HepG2 (cell line): ENCODE data around the gene RPS28. TPM values are rescaled to one million over a fixed set of nuclear protein-coding genes. Genes with fewer than 3 reads are reported as not detected.

Source experiments
- ATAC-seq: fragments of 200-7000 bp; cut with Tn5 transposase; 3 replicates; pipeline ENCODE4 v1.9.1; 2020; ENCODE audit warnings: mild to moderate bottlenecking, moderate library complexity
- BruUV-seq: library from RNA; stranded (reverse); fragments of 400-500 nt; replicated peaks from 2 replicates; lab custom pipeline; 2021; lab: Mats Ljungman, UMichigan
- CTCF ChIA-PET: fragments of 300-600 bp; formaldehyde crosslinking; extraction: SDS; loops from one replicate; lab custom pipeline; 2021; ENCODE audit warnings: low total read pairs, inconsistent platforms, low intra/inter-chr PET ratio; lab: Yijun Ruan, JAX
- POLR2A ChIA-PET: fragments of 350-600 bp; sonication (Branson Sonifier 250); formaldehyde crosslinking; loops from one replicate; lab custom pipeline; 2020; ENCODE audit warnings: antibody characterized with exemption, inconsistent platforms; lab: Yijun Ruan, JAX
- DNase-seq: peaks from one replicate; pipeline ENCODE4 v3.0.0-alpha.2; 2015; ENCODE audit warnings: low spot score
- FAIRE-seq: peaks from 3 replicates; lab custom pipeline; 2011; peaks lifted over from hg19 to GRCh38; lab: Jason Lieb, UNC
- H2AFZ ChIP-seq: one replicate; pipeline ENCODE4 v1.6.1; 2011; ENCODE audit warnings: low read length, inconsistent platforms
- H3K27ac ChIP-seq: fragments of 300-600 bp; 3 replicates; pipeline ENCODE4 v1.8.0; 2011; ENCODE audit warnings: mixed run types, mild to moderate bottlenecking, mixed read lengths, low read length, inconsistent platforms; ENCODE audit not compliant: insufficient read depth; ENCODE audit errors: extremely low read length
- H3K27me3 ChIP-seq, 2 experiments: fragments of 200-600 bp in 1 of 2; 2 replicates in 1 of 2; 3 replicates in 1 of 2; pipeline versions ENCODE4 v1.6.0 to v1.8.0; 2011; ENCODE audit warnings: low read length in 2 of 2, mild to moderate bottlenecking in 2 of 2, moderate library complexity in 2 of 2, inconsistent platforms in 1 of 2; ENCODE audit not compliant: insufficient read depth in 2 of 2, control insufficient read depth in 1 of 2
- H3K36me3 ChIP-seq, 2 experiments: fragments of 200-600 bp in 1 of 2; replicated peaks in 1 of 2; 2 replicates in 1 of 2; 3 replicates in 1 of 2; pipeline versions ENCODE4 v1.5.1 to v1.8.0; 2011; ENCODE audit warnings: low read length in 2 of 2, inconsistent platforms in 1 of 2; ENCODE audit not compliant: insufficient read depth in 2 of 2, control insufficient read depth in 1 of 2
- H3K4me1 ChIP-seq: 2 replicates; pipeline ENCODE4 v1.5.1; 2012; ENCODE audit warnings: low read length, inconsistent platforms; ENCODE audit not compliant: insufficient read depth
- H3K4me2 ChIP-seq: 2 replicates; pipeline ENCODE4 v1.6.0; 2011; ENCODE audit warnings: low read depth, low read length, inconsistent platforms
- H3K4me3 ChIP-seq, 3 experiments: fragments of 200-600 bp in 1 of 3; sonication (generic), shearing (Covaris generic) in 1 of 3; replicated peaks in 1 of 3; 2 replicates each; pipeline ENCODE4 v1.5.1; 2011 to 2016; ENCODE audit warnings: low read length in 3 of 3, inconsistent platforms in 2 of 3, low read depth in 2 of 3, mild to moderate bottlenecking in 2 of 3, control low read depth in 1 of 3, mixed read lengths in 1 of 3; ENCODE audit not compliant: insufficient read depth in 1 of 3
- H3K79me2 ChIP-seq: one replicate; pipeline ENCODE4 v1.6.1; 2011; ENCODE audit warnings: low read length, inconsistent platforms; ENCODE audit not compliant: insufficient read depth
- H3K9ac ChIP-seq: 2 replicates; pipeline ENCODE4 v1.6.0; 2011; ENCODE audit warnings: mild to moderate bottlenecking, low read depth, low read length, inconsistent platforms; ENCODE audit not compliant: insufficient read depth
- H3K9me3 ChIP-seq: 2 replicates; pipeline ENCODE4 v1.5.1; 2012; ENCODE audit warnings: mild to moderate bottlenecking, low read length
- H4K20me1 ChIP-seq: 2 replicates; pipeline ENCODE4 v1.6.0; 2011; ENCODE audit warnings: inconsistent platforms, mild to moderate bottlenecking, low read length, moderate library complexity; ENCODE audit not compliant: insufficient read depth
- CEBPB ChIP-seq: IDR thresholded peaks from 2 replicates; pipeline ENCODE4 v1.6.1; 2011; ENCODE audit warnings: low read depth, low read length, improper control_type of control experiment, borderline replicate concordance
- JDP2 ChIP-seq: sonication (generic); formaldehyde crosslinking; IDR thresholded peaks from 2 replicates; pipeline ENCODE4 v1.8.1; 2022; ENCODE audit warnings: missing genetic modification reagents, borderline replicate concordance
- REXO4 ChIP-seq: sonication (generic); formaldehyde crosslinking; IDR thresholded peaks from 2 replicates; pipeline ENCODE4 v1.8.0; 2022; ENCODE audit warnings: missing genetic modification reagents, mild to moderate bottlenecking, borderline replicate concordance
- RFXANK ChIP-seq: IDR thresholded peaks from 2 replicates; pipeline ENCODE4 v1.6.1; 2016
- SAP130 ChIP-seq: IDR thresholded peaks from 2 replicates; pipeline ENCODE4 v1.6.1; 2016; ENCODE audit warnings: low read depth
- SIX1 ChIP-seq: sonication (generic); formaldehyde crosslinking; IDR thresholded peaks from 2 replicates; pipeline ENCODE4 v1.4.0; 2020; ENCODE audit warnings: missing genetic modification reagents, borderline replicate concordance
- TSC22D2 ChIP-seq: sonication (generic); formaldehyde crosslinking; IDR thresholded peaks from 2 replicates; pipeline ENCODE4 v1.5.1; 2020; ENCODE audit warnings: missing genetic modification reagents, mild to moderate bottlenecking, borderline replicate concordance
- ZBTB3 ChIP-seq: sonication (generic); formaldehyde crosslinking; IDR thresholded peaks from 2 replicates; pipeline ENCODE4 v1.4.0; 2020; ENCODE audit warnings: low read depth, mild to moderate bottlenecking, moderate library complexity, missing genetic modification reagents, borderline replicate concordance
- ZBTB42 ChIP-seq: sonication (generic); formaldehyde crosslinking; IDR thresholded peaks from 2 replicates; pipeline ENCODE4 v1.5.0; 2020; ENCODE audit warnings: mild to moderate bottlenecking, missing genetic modification reagents
- ZNF570 ChIP-seq: sonication (generic); formaldehyde crosslinking; IDR thresholded peaks from 2 replicates; pipeline ENCODE4 v1.4.0; 2020; ENCODE audit warnings: mild to moderate bottlenecking, missing genetic modification reagents, borderline replicate concordance
- ZNF605 ChIP-seq: sonication (generic); formaldehyde crosslinking; IDR thresholded peaks from 2 replicates; pipeline ENCODE4 v1.8.0; 2022; ENCODE audit warnings: mild to moderate bottlenecking, missing genetic modification reagents
- ZNF75D ChIP-seq: sonication (generic); formaldehyde crosslinking; IDR thresholded peaks from 2 replicates; pipeline ENCODE4 v1.8.1; 2023; ENCODE audit warnings: missing genetic modification reagents, mild to moderate bottlenecking, borderline replicate concordance
- WGBS: methylation state at CpG from one replicate; pipeline ENCODE4 v1.1.6; 2017; ENCODE audit warnings: low lambda C conversion rate; 5-methylcytosine and 5-hydroxymethylcytosine counted together
- in situ Hi-C: cut with HindIII; loops from 2 replicates; pipeline ENCODE4 v1.10.0; 2017; ENCODE audit warnings: low pct_unique_long_range_greater_than_20kb; ENCODE audit not compliant: extremely low pct_ligation_motif_present
- intact Hi-C: fragments of 100-400 bp; cut with micrococcal nuclease; formaldehyde crosslinking; loops from one replicate; pipeline ENCODE4 v1.10.0; 2022; ENCODE audit not compliant: unreplicated experiment
- polyA plus RNA-seq, 8 experiments: library from polyadenylated mRNA; depleted of rRNA in 3 of 8; stranded (reverse) in 7 of 8; unstranded in 1 of 8; fragments of >200 nt; fragmentation: Illumina TruSeq in 4 of 8; extraction: Trizol in 4 of 8; gene quantifications; 2 replicates each; pipeline versions ENCODE4 v1.2.1 to v1.2.3, GENCODE V29; 2011 to 2016; ENCODE audit warnings: low read depth in 4 of 8, missing spikeins in 1 of 8, mixed read lengths in 1 of 8; ENCODE audit not compliant: insufficient read depth in 1 of 8
- total RNA-seq, 5 experiments: library from RNA; depleted of rRNA; stranded (reverse); fragments of >200 nt; fragmentation: Illumina TruSeq; extraction: Trizol; gene quantifications; 2 replicates each; pipeline ENCODE4 v1.2.3, GENCODE V29; 2016; ENCODE audit warnings: low read depth in 1 of 5
- TF ChIP-seq, protein P1 (sequence below): sonication (generic); formaldehyde crosslinking; IDR thresholded peaks from 2 replicates; pipeline ENCODE4 v1.4.0; 2020; ENCODE audit warnings: missing genetic modification reagents
- TF ChIP-seq, protein P2 (sequence below): sonication (generic); formaldehyde crosslinking; IDR thresholded peaks from 2 replicates; pipeline ENCODE4 v1.4.0; 2020; ENCODE audit warnings: missing genetic modification reagents, borderline replicate concordance
- TF ChIP-seq, protein P3 (sequence below): sonication (generic); formaldehyde crosslinking; IDR thresholded peaks from 2 replicates; pipeline ENCODE4 v1.8.0; 2022; ENCODE audit warnings: mild to moderate bottlenecking, missing genetic modification reagents

RPS28 gene
- total and polyA plus RNA-seq, 2 of the 13 experiments (the other 11 are each of a cell fraction or from before 2014, with no cell fraction given), result 281 to 545 TPM

DNA sequence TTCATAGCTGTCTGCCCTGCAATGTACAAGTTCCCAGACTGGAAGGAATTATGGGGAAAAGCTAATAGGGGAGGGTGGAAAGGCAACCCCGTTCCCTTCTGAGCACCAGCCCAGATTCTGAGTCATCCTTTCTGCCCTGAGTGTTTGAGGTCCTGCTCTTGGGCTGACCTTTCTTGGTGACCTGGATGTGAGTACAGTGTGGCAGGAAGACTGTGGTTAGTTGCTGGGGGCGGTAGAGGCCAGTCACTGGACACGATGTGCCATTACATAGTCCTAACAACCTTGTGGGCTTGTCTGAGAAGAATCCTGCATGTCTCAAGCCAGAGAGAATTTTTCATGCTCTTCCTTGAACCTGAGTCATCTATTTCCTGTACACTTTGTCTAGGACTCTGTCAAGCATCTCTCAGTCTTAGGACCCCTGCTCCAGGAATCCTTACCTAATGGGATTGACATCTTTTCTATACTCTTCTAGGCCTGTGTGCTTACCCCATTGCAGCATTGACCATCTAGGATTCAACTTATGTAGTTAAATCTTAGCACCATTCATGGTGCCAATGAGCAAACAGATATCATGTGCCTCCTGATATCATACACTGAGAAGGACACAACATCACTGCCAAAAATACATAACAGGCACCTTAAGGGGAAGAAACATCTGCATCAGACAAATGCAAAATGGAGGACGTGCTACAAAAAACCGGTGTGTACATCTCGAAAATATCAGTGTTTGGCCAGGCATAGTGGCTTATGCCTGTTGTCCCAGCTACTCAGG lies 34.5 kb downstream of the RPS28 start (continued):
- TF ChIP-seq JDP2 (CRISPR knock-in tag), result no peak
- no peak for TF ChIP-seq ZBTB42
- no peak for TF ChIP-seq ZNF75D (CRISPR knock-in tag)
- no peak for TF ChIP-seq SIX1 (CRISPR knock-in tag)
- TF ChIP-seq, protein P1, sequence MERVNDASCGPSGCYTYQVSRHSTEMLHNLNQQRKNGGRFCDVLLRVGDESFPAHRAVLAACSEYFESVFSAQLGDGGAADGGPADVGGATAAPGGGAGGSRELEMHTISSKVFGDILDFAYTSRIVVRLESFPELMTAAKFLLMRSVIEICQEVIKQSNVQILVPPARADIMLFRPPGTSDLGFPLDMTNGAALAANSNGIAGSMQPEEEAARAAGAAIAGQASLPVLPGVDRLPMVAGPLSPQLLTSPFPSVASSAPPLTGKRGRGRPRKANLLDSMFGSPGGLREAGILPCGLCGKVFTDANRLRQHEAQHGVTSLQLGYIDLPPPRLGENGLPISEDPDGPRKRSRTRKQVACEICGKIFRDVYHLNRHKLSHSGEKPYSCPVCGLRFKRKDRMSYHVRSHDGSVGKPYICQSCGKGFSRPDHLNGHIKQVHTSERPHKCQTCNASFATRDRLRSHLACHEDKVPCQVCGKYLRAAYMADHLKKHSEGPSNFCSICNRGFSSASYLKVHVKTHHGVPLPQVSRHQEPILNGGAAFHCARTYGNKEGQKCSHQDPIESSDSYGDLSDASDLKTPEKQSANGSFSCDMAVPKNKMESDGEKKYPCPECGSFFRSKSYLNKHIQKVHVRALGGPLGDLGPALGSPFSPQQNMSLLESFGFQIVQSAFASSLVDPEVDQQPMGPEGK (CRISPR knock-in tag), result peak; percentile 51
- no peak for TF ChIP-seq ZNF570 (CRISPR knock-in tag)
- TF ChIP-seq REXO4 (CRISPR knock-in tag), result no peak

DNA sequence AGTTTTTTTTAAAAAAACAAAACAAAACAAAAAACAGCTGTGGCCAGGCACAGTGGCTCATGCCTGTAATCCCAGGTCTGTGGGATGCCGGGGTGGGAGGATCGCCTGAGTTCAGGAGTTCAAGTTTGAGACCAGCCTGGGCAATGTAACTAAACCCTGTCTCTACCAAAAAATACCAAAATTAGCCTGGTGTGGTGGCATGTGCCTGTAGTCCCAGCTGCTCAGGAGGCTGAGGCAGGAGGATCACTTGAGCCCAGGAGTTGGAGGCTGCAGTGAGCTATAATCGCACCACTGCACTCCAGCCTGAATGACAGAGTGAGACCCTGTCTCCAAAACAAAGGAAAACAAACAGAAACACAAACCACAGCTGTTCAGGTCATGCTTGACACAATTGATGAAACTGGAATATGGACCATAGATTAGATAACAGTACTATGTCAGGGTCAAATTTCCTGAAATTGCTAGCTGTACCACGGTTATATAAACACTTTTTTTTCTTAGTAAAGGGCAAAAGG lies 35.8 kb downstream of the RPS28 start:
- H3K9me3 ChIP-seq, result no peaks in the 10 kb centered on the region
- DNase-seq (peak; percentile 93), FAIRE-seq (peak; percentile 42), ATAC-seq (peak; percentile 61)
- 8% methylated on average over 4 of the region's 4 CpGs for WGBS
- H3K4me1 ChIP-seq, result peaks cover 80% of the 10 kb centered on the region
- no peaks in the 10 kb centered on the region for H3K79me2 ChIP-seq
- in situ Hi-C loops (no loop called here), intact Hi-C loops (loop anchor here (10.0 kb wide), 1 partner anchor 88 kb away; the partner anchor contains the start of gene HNRNPM)
- H3K4me3 ChIP-seq, result no peak overlapping the region
- H3K27me3 ChIP-seq, result no peaks in the 10 kb centered on the region
- H4K20me1 ChIP-seq, result no peaks in the 10 kb centered on the region
- POLR2A ChIA-PET, result interaction anchor here (1.0 to 2.6 kb wide), 5 partner anchors 16 to 36 kb away, joined by 3 to 10 read pairs (median 8); partner anchors contain the start of genes NDUFA7, RAB11B and RPS28
- H3K27ac ChIP-seq, result peak overlapping the region; percentile 67
- H3K36me3 ChIP-seq, result no peaks in the 10 kb centered on the region
- no TSS peak for BruUV-seq
- H3K9ac ChIP-seq, result no peak overlapping the region
- no peak overlapping the region for H2AFZ ChIP-seq
- 0 out of 2 replicates have a peak overlapping the region, but pooled peaks have one; percentile 1 for H3K4me2 ChIP-seq
- CTCF ChIA-PET, result no interaction called here
- no peak for TF ChIP-seq TSC22D2 (CRISPR knock-in tag)
- TF ChIP-seq, protein P2, sequence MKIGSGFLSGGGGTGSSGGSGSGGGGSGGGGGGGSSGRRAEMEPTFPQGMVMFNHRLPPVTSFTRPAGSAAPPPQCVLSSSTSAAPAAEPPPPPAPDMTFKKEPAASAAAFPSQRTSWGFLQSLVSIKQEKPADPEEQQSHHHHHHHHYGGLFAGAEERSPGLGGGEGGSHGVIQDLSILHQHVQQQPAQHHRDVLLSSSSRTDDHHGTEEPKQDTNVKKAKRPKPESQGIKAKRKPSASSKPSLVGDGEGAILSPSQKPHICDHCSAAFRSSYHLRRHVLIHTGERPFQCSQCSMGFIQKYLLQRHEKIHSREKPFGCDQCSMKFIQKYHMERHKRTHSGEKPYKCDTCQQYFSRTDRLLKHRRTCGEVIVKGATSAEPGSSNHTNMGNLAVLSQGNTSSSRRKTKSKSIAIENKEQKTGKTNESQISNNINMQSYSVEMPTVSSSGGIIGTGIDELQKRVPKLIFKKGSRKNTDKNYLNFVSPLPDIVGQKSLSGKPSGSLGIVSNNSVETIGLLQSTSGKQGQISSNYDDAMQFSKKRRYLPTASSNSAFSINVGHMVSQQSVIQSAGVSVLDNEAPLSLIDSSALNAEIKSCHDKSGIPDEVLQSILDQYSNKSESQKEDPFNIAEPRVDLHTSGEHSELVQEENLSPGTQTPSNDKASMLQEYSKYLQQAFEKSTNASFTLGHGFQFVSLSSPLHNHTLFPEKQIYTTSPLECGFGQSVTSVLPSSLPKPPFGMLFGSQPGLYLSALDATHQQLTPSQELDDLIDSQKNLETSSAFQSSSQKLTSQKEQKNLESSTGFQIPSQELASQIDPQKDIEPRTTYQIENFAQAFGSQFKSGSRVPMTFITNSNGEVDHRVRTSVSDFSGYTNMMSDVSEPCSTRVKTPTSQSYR, result peak; percentile 42; the same call in 1 of the 2 replicates
- peak; percentile 99 for TF ChIP-seq ZBTB3 (CRISPR knock-in tag)
- peak; percentile 58; the same call in 1 of the 2 replicates for TF ChIP-seq CEBPB
- no peak for TF ChIP-seq ZNF605 (CRISPR knock-in tag)
- no peak for TF ChIP-seq RFXANK (CRISPR knock-in tag)
- TF ChIP-seq SAP130 (CRISPR knock-in tag), result peak; percentile 96
- TF ChIP-seq, protein P3, sequence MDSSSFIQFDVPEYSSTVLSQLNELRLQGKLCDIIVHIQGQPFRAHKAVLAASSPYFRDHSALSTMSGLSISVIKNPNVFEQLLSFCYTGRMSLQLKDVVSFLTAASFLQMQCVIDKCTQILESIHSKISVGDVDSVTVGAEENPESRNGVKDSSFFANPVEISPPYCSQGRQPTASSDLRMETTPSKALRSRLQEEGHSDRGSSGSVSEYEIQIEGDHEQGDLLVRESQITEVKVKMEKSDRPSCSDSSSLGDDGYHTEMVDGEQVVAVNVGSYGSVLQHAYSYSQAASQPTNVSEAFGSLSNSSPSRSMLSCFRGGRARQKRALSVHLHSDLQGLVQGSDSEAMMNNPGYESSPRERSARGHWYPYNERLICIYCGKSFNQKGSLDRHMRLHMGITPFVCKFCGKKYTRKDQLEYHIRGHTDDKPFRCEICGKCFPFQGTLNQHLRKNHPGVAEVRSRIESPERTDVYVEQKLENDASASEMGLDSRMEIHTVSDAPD (CRISPR knock-in tag), result peak; percentile 77; the same call in 1 of the 2 replicates
